Nephron (organoid): Measurements from ENCODE around the gene SLC6A16.
"Not testable (repeated sequence)": the region's sequence is repeated elsewhere in the genome, so short reads cannot be mapped to it uniquely, and the experiment has no call there.

Experiments used
- H3K27ac Mint-ChIP-seq, 3 experiments: 2 replicates each; pipeline ENCODE4 v1.8.0; 2020; ENCODE audit warnings: mixed read lengths in 3 of 3, mild to moderate bottlenecking in 2 of 3, moderate library complexity in 1 of 3
- H3K27me3 Mint-ChIP-seq: 2 replicates; pipeline ENCODE4 v1.8.0; 2021; ENCODE audit warnings: low read depth, mild to moderate bottlenecking, moderate library complexity, mixed read lengths
- H3K36me3 Mint-ChIP-seq: 2 replicates; pipeline ENCODE4 v1.8.0; 2020; ENCODE audit warnings: low read depth, mixed read lengths
- H3K4me1 Mint-ChIP-seq: 2 replicates; pipeline ENCODE4 v1.8.0; 2020; ENCODE audit warnings: mixed read lengths
- H3K4me3 Mint-ChIP-seq, 3 experiments: 2 replicates each; pipeline ENCODE4 v1.8.0; 2020; ENCODE audit warnings: mild to moderate bottlenecking in 3 of 3, mixed read lengths in 3 of 3, moderate library complexity in 2 of 3
- H3K9me3 Mint-ChIP-seq: 2 replicates; pipeline ENCODE4 v1.8.0; 2020; ENCODE audit warnings: mixed read lengths
- TF ChIP-seq, protein P1 (sequence below), 3 experiments: fragments of 200-600 bp; sonication (generic); IDR thresholded peaks; one replicate each; pipeline ENCODE4 v1.5.0; 2021; ENCODE audit warnings: antibody characterized with exemption in 3 of 3; ENCODE audit not compliant: unreplicated experiment in 3 of 3

SLC6A16 gene

DNA sequence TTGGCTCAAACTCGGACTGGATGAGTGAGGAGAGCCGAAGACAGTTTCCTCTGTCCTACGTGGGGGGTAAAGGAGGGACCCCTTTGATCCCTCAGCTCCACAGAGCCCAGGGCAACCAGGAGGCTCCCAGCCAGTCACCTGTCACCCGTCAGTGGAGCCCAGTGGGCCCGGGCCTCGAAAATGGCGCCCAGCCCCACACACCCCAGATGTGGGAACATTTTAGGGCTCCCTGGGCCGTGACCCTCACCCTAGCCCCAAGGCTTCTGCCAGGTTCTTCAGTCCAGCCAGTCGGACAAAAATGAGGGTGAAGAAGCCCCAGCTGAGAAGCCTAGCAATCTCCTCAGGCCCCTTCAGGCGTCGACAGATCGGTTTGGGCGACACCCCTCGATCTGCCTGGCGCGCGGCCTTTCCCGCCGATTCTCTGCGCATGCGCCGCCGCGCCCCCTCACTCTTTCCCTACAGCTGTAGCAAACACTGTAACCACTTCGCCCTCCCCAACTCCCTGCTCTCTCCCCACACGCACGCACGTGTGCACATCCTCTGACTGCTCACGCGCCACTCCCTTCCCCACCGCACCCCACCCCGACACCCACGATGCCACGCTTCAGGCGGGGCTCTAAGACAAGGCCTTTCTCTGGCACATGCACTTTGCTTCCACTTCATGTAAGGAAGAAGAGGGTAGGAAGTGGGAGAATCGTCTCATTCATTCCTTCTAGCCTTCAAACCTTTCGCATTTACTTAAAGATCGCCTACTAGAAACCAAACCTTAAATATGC lies at the start of gene SLC6A16:
Gene SLC6A16, minus strand, starts transcription at position 391 of the 776 bp plus-strand sequence. CDS start 13,844 bp downstream, outside the sequence.
- no peaks in the 10 kb centered on the region for H3K4me1 Mint-ChIP-seq
- H3K4me3 Mint-ChIP-seq, result no peak within 1 kb of the TSS
- peaks cover 61% of the 10 kb centered on the region for H3K36me3 Mint-ChIP-seq
- TF ChIP-seq, protein P1, sequence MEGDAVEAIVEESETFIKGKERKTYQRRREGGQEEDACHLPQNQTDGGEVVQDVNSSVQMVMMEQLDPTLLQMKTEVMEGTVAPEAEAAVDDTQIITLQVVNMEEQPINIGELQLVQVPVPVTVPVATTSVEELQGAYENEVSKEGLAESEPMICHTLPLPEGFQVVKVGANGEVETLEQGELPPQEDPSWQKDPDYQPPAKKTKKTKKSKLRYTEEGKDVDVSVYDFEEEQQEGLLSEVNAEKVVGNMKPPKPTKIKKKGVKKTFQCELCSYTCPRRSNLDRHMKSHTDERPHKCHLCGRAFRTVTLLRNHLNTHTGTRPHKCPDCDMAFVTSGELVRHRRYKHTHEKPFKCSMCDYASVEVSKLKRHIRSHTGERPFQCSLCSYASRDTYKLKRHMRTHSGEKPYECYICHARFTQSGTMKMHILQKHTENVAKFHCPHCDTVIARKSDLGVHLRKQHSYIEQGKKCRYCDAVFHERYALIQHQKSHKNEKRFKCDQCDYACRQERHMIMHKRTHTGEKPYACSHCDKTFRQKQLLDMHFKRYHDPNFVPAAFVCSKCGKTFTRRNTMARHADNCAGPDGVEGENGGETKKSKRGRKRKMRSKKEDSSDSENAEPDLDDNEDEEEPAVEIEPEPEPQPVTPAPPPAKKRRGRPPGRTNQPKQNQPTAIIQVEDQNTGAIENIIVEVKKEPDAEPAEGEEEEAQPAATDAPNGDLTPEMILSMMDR (IDR thresholded peaks at IDR 0.05; ENCODE audit: unreplicated experiment in 3 of 3), result no peak
- H3K9me3 Mint-ChIP-seq, result peaks cover 12% of the 10 kb centered on the region
- H3K27ac Mint-ChIP-seq, result no peak within 1 kb of the TSS
- H3K27me3 Mint-ChIP-seq, result no peaks in the 10 kb centered on the region

DNA sequence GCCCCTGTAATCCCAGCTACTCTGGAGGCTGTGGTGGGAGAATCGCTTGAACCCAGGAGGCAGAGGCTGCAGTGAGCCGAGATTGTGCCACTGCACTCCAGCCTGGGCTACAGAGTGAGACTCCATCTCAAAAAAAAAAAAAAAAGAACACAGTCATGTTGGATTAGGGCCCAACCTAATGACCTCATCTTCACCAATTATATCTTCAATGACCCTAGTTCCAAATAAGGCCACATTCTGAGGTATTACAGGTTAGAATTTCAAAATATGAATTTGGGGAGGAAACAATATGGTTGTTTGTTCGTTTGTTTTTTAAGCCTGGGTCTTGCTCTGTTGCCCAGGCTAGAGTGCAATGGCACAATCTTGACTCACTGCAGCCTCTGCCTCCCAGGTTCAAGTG lies 48.2 kb upstream of the SLC6A16 start:
- not testable (repeated sequence) for H3K36me3 Mint-ChIP-seq, H3K4me3 Mint-ChIP-seq, H3K4me1 Mint-ChIP-seq, H3K27ac Mint-ChIP-seq
- peaks cover 10% of the 10 kb centered on the region for H3K9me3 Mint-ChIP-seq
- H3K27me3 Mint-ChIP-seq, result peaks cover 11% of the 10 kb centered on the region

DNA sequence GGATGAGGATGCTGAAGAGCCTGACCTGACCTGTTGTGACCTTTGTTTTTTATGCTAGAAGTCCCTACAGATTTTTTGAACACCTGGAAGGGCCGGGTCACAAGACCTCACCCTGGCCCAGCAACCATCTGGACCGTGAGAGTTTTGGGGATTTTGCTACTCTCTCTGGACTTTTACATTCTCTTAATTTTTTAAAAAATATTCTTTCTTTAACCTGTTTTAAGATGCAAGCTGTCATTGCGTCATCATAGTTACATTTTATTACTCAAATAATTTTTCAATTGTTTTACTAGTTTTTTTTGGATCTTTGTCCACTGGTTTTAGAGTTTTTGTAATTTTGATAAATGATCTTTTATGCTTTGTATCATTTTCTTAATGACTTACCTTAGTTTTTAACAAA lies 46.2 kb upstream of the SLC6A16 start:
- Mint-ChIP-seq H3K9me3 (peaks cover 10% of the 10 kb centered on the region), H3K4me3 (no peak overlapping the region), H3K27ac (no peak overlapping the region), H3K4me1 (no peaks in the 10 kb centered on the region), H3K36me3 (peaks cover 3% of the 10 kb centered on the region), H3K27me3 (peaks cover 9% of the 10 kb centered on the region)
- TF ChIP-seq, protein P1 (IDR thresholded peaks at IDR 0.05; ENCODE audit: unreplicated experiment in 3 of 3), result no peak

DNA sequence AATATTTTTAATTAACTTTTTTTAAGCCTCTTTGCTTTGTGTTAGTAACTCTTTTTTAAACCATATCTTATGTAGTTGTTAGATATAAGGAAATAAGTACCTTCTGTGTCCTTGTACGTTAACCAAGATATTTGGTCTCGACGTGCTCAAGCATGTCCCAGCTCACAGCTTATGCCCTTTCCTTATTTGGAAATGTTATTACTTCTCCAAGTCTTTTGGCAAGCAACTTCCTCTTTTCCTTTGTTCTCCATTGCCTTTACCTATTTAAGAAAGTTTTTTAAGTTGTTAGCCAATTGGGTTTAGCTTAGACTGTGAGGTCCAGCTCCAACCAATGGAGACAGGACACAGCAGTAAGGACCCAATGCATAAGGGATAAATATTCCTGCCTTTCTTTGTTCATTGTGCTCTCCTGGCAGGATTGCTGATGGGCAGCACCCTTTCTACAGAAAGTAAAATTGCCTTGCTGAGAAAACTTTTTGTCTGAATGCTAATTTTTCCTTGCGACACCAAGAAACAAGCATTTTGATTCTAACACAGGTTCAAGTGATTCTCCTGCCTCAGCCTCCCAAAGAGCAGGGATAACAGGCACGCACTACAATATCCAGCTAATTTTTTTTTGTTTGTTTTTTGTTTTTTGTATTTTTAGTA lies 43.8 kb upstream of the SLC6A16 start:
- TF ChIP-seq, protein P1 (IDR thresholded peaks at IDR 0.05; ENCODE audit: unreplicated experiment in 3 of 3), result no peak
- H3K4me3 Mint-ChIP-seq, result no peak overlapping the region
- no peak overlapping the region for H3K27ac Mint-ChIP-seq
- H3K27me3 Mint-ChIP-seq, result peaks cover 5% of the 10 kb centered on the region
- H3K36me3 Mint-ChIP-seq, result peaks cover 3% of the 10 kb centered on the region
- H3K4me1 Mint-ChIP-seq, result no peaks in the 10 kb centered on the region
- peaks cover 8% of the 10 kb centered on the region for H3K9me3 Mint-ChIP-seq

DNA sequence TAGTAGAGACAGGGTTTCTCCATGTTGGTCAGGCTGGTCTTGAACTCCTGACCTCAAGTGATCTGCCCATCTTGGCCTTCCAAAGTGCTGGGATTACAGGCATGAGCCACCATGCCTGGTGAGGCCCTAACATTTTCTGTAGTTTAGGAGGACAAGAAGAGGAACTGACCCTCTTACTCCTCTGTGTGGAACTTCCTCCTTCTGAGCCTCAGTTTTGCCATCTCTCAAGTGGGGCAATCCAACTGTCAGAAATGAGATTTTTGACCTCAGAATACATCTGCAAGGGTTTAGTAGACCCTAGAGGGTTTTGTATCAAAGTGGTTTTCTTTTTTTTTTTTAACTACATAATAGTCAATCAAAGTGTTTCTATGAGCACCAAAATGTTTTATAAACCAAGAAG lies 41.1 kb upstream of the SLC6A16 start:
- H3K27ac Mint-ChIP-seq, result no peak overlapping the region
- peaks cover 3% of the 10 kb centered on the region for H3K36me3 Mint-ChIP-seq
- peaks cover 8% of the 10 kb centered on the region for H3K9me3 Mint-ChIP-seq
- peak overlapping the region in 1 of 3 experiments; percentile 14 for H3K4me3 Mint-ChIP-seq
- no peaks in the 10 kb centered on the region for H3K4me1 Mint-ChIP-seq
- H3K27me3 Mint-ChIP-seq, result peaks cover 7% of the 10 kb centered on the region
- TF ChIP-seq, protein P1 (IDR thresholded peaks at IDR 0.05; ENCODE audit: unreplicated experiment in 3 of 3), result no peak

DNA sequence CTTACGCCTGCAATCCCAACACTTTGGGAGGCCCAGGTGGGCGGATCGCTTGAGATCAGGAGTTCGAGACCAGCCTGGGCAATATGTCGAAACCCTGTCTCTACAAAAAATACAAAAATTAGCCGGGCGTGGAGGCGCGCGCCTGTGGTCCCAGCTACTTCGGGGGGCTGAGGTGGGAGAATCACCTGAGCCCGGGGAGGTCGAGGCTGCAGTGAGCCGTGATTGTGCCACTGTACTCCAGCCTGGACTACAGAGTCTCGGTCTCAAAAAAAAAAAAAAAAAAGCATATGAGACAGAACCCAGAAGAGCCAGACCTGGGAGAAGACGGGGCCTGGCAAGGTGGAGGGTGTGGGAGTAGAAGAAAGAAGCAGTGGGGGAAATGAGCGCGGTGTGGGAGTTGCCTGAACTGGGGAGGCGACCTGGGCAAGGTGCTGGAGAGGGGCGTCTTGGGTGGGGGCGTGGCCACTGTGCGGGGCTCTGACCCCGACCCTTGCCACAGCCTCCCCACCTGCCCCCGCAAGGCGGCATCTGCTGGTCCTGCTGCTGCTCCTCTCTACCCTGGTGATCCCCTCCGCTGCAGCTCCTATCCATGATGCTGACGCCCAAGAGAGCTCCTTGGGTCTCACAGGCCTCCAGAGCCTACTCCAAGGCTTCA lies 39.2 kb upstream of the SLC6A16 start:
- TF ChIP-seq, protein P1 (IDR thresholded peaks at IDR 0.05; ENCODE audit: unreplicated experiment in 3 of 3), result no peak
- Mint-ChIP-seq H3K9me3 (peaks cover 2% of the 10 kb centered on the region), H3K36me3 (peaks cover 8% of the 10 kb centered on the region), H3K4me1 (peaks cover 6% of the 10 kb centered on the region), H3K27ac (peak overlapping the region in 1 of 3 experiments; percentile 64), H3K27me3 (peaks cover 9% of the 10 kb centered on the region), H3K4me3 (peak overlapping the region in 2 of 3 experiments; percentile 42 to 56)
